H1 (cell line): ENCODE measurements around the gene NDST3. TPM values are rescaled to one million over a fixed set of nuclear protein-coding genes. Genes with fewer than 3 reads are reported as not detected.
A peak's percentile ranks its signal among the peaks of the same experiment; 100 is the strongest.

ENCODE experiments used
- CTCF ChIA-PET: fragments of 300-600 bp; sonication (Branson Sonifier 250); formaldehyde crosslinking; loops from one replicate; lab custom pipeline; 2021; ENCODE audit not compliant: partially characterized antibody; lab: Charles Lee
- POLR2A ChIA-PET: fragments of 300-600 bp; sonication (Branson Sonifier 250); formaldehyde crosslinking; loops from one replicate; lab custom pipeline; 2021; ENCODE audit warnings: inconsistent platforms; ENCODE audit not compliant: partially characterized antibody; lab: Charles Lee
- DNase-seq, 2 experiments: peaks; one replicate each; pipeline versions ENCODE4 v3.0.0 to v3.0.0-alpha.2; 2010 to 2022; ENCODE audit warnings: low spot score in 2 of 2, low read depth in 1 of 2, mixed read lengths in 1 of 2
- FAIRE-seq: peaks from 2 replicates; lab custom pipeline; 2011; peaks lifted over from hg19 to GRCh38; lab: Jason Lieb, UNC
- H2AFZ ChIP-seq: 2 replicates; pipeline ENCODE4 v1.8.1; 2012; ENCODE audit warnings: low read length, inconsistent platforms
- H2AK5ac ChIP-seq: 2 replicates; pipeline ENCODE4 v1.6.1; 2013; ENCODE audit warnings: low read depth, low read length
- H2BK120ac ChIP-seq: replicated peaks from 2 replicates; pipeline ENCODE3; 2013; ENCODE audit warnings: low read depth, low read length, inconsistent platforms
- H2BK12ac ChIP-seq: 2 replicates; pipeline ENCODE4 v1.6.1; 2013; ENCODE audit warnings: low read depth, low read length
- H2BK15ac ChIP-seq: 2 replicates; pipeline ENCODE4 v1.6.1; 2013; ENCODE audit warnings: low read length
- H2BK20ac ChIP-seq: 2 replicates; pipeline ENCODE4 v1.6.1; 2013; ENCODE audit warnings: low read length
- H2BK5ac ChIP-seq: 2 replicates; pipeline ENCODE4 v1.6.1; 2013; ENCODE audit warnings: low read depth, low read length
- H3K14ac ChIP-seq: 2 replicates; pipeline ENCODE4 v1.6.1; 2013; ENCODE audit warnings: inconsistent platforms; ENCODE audit not compliant: insufficient read length
- H3K18ac ChIP-seq: 2 replicates; pipeline ENCODE4 v1.6.1; 2013; ENCODE audit warnings: low read length; ENCODE audit errors: extremely low read depth
- H3K23ac ChIP-seq: 2 replicates; pipeline ENCODE4 v1.6.1; 2013; ENCODE audit warnings: inconsistent platforms; ENCODE audit not compliant: insufficient read length
- H3K23me2 ChIP-seq: 2 replicates; pipeline ENCODE4 v1.6.1; 2013; ENCODE audit warnings: low read depth, low read length
- H3K27ac ChIP-seq: 2 replicates; pipeline ENCODE4 v1.6.1; 2011; ENCODE audit warnings: low read depth, low read length, inconsistent platforms
- H3K27me3 ChIP-seq, 4 experiments: replicated peaks in 1 of 4; 1 replicate in 1 of 4; 2 replicates in 3 of 4; pipeline versions ENCODE4 v1.6.1 to v1.8.1; 2011 to 2013; ENCODE audit warnings: low read length in 3 of 4, mild to moderate bottlenecking in 3 of 4, inconsistent platforms in 2 of 4, mixed read lengths in 2 of 4, moderate library complexity in 1 of 4; ENCODE audit not compliant: control insufficient read depth in 3 of 4, insufficient read depth in 3 of 4; ENCODE audit errors: extremely low read depth in 1 of 4
- H3K36me3 ChIP-seq, 4 experiments: 2 replicates each; pipeline versions ENCODE4 v1.6.1 to v1.8.1; 2011 to 2013; ENCODE audit warnings: mild to moderate bottlenecking in 4 of 4, low read length in 3 of 4, moderate library complexity in 2 of 4, control low read depth in 1 of 4, inconsistent platforms in 1 of 4; ENCODE audit not compliant: insufficient read depth in 4 of 4, control insufficient read depth in 2 of 4
- H3K4ac ChIP-seq: replicated peaks from 2 replicates; pipeline ENCODE3; 2013; ENCODE audit warnings: low read length, low read depth, mixed read lengths, inconsistent platforms; ENCODE audit not compliant: insufficient read length
- H3K4me1 ChIP-seq, 4 experiments: replicated peaks in 1 of 4; 1 replicate in 1 of 4; 2 replicates in 3 of 4; pipeline versions ENCODE4 v1.6.1 to v1.8.1; 2011 to 2013; ENCODE audit warnings: low read length in 3 of 4, inconsistent platforms in 2 of 4, mixed read lengths in 1 of 4; ENCODE audit not compliant: insufficient read depth in 4 of 4, control insufficient read depth in 3 of 4
- H3K4me2 ChIP-seq, 2 experiments: 2 replicates each; pipeline versions ENCODE4 v1.6.1 to v1.8.1; 2011 to 2013; ENCODE audit warnings: low read depth in 2 of 2, low read length in 2 of 2, control low read depth in 1 of 2, inconsistent platforms in 1 of 2, mild to moderate bottlenecking in 1 of 2; ENCODE audit not compliant: insufficient read depth in 1 of 2
- H3K4me3 ChIP-seq, 4 experiments: fragments of 200-600, 300-600 bp in 1 of 4; sonication (generic), shearing (Covaris generic), sonication (Bioruptor Twin) in 1 of 4; 2 replicates each; pipeline versions ENCODE4 v1.5.1 to v1.8.1; 2011 to 2016; ENCODE audit warnings: low read length in 4 of 4, low read depth in 3 of 4, control low read depth in 2 of 4, inconsistent platforms in 2 of 4, mild to moderate bottlenecking in 2 of 4, mixed read lengths in 1 of 4, moderate library complexity in 1 of 4; ENCODE audit not compliant: insufficient read depth in 2 of 4; ENCODE audit errors: extremely low read depth in 1 of 4
- H3K56ac ChIP-seq: replicated peaks from 2 replicates; pipeline ENCODE3; 2013; ENCODE audit warnings: low read depth, mild to moderate bottlenecking, mixed read lengths, low read length, inconsistent platforms; ENCODE audit not compliant: insufficient read length
- H3K79me1 ChIP-seq: 2 replicates; pipeline ENCODE4 v1.6.1; 2013; ENCODE audit warnings: low read depth, low read length, control low read depth
- H3K79me2 ChIP-seq, 2 experiments: 2 replicates each; pipeline versions ENCODE4 v1.6.1 to v1.8.1; 2012 to 2013; ENCODE audit warnings: low read length in 2 of 2, mild to moderate bottlenecking in 2 of 2, inconsistent platforms in 1 of 2; ENCODE audit not compliant: insufficient read depth in 2 of 2, control insufficient read depth in 1 of 2
- H3K9ac ChIP-seq, 4 experiments: replicated peaks in 1 of 4; 1 replicate in 1 of 4; 2 replicates in 3 of 4; pipeline versions ENCODE4 v1.6.1 to v1.8.1; 2011 to 2013; ENCODE audit warnings: low read depth in 3 of 4, low read length in 3 of 4, control low read depth in 2 of 4, mild to moderate bottlenecking in 2 of 4, moderate library complexity in 2 of 4, inconsistent platforms in 1 of 4; ENCODE audit errors: extremely low read depth in 1 of 4
- H3K9me3 ChIP-seq, 2 experiments: 2 replicates each; pipeline versions ENCODE4 v1.6.1 to v1.8.1; 2012 to 2013; ENCODE audit warnings: mild to moderate bottlenecking in 2 of 2, moderate library complexity in 2 of 2, control low read depth in 1 of 2, inconsistent platforms in 1 of 2, low read depth in 1 of 2, low read length in 1 of 2, mixed read lengths in 1 of 2; ENCODE audit not compliant: insufficient read depth in 2 of 2
- H4K20me1 ChIP-seq, 2 experiments: replicated peaks in 1 of 2; 2 replicates each; pipeline versions ENCODE3 to v1.8.1; 2011 to 2013; ENCODE audit warnings: inconsistent platforms in 2 of 2, low read length in 2 of 2, mild to moderate bottlenecking in 1 of 2; ENCODE audit not compliant: insufficient read depth in 2 of 2, control insufficient read depth in 1 of 2
- H4K5ac ChIP-seq: 2 replicates; pipeline ENCODE4 v1.6.1; 2013; ENCODE audit warnings: low read length, low read depth, mixed read lengths, inconsistent platforms; ENCODE audit not compliant: insufficient read length
- H4K8ac ChIP-seq: 2 replicates; pipeline ENCODE4 v1.8.0; 2013; ENCODE audit warnings: mild to moderate bottlenecking, moderate library complexity, low read length, inconsistent platforms; ENCODE audit not compliant: insufficient read depth; ENCODE audit errors: extremely low read depth
- H4K91ac ChIP-seq: replicated peaks from 2 replicates; pipeline ENCODE3; 2013; ENCODE audit warnings: low read length, mixed read lengths, inconsistent platforms; ENCODE audit not compliant: insufficient read length
- POLR2AphosphoS5 ChIP-seq: IDR thresholded peaks from 2 replicates; pipeline ENCODE4 v1.6.1; 2011; ENCODE audit warnings: low read depth, low read length
- WGBS, 2 experiments: shearing (Covaris generic) in 1 of 2; methylation state at CpG; one replicate each; pipeline versions ENCODE4 v1.1.6 to v1.1.7; 2013 to 2015; ENCODE audit warnings: low lambda C conversion rate in 2 of 2, mixed read lengths in 2 of 2, inconsistent platforms in 1 of 2, low coverage in 1 of 2, missing lambda C conversion rate in 1 of 2; ENCODE audit not compliant: insufficient replicate concordance in 2 of 2, insufficient coverage in 1 of 2, insufficient read length in 1 of 2; ENCODE audit errors: extremely low coverage in 1 of 2, missing lambda C conversion rate in 1 of 2; 5-methylcytosine and 5-hydroxymethylcytosine counted together
- polyA plus RNA-seq, 7 experiments: library from polyadenylated mRNA; depleted of rRNA in 3 of 7; stranded (reverse) in 5 of 7; unstranded in 2 of 7; fragments of >200 nt in 5 of 7; fragments of 200-250 nt in 2 of 7; gene quantifications; 1 replicate in 5 of 7; 2 replicates in 1 of 7; 4 replicates in 1 of 7; pipeline versions ENCODE4 v1.2.1 to v1.2.3, GENCODE V29; 2011 to 2013; ENCODE audit warnings: missing spikeins in 2 of 7, mixed read lengths in 2 of 7
- total RNA-seq: library from RNA; stranded (reverse); fragmentation: NEBNext Ultra II Directional; extraction: Animal tissue kit (Norgen Biotek cat#: 25700); gene quantifications from 2 replicates; pipeline ENCODE4 v1.2.1, GENCODE V29; 2021

NDST3 gene
- total and polyA plus RNA-seq, 2 of the 8 experiments (the other 6 are each of a cell fraction or from before 2014, with no cell fraction given), result 0.35 to 0.60 TPM

DNA sequence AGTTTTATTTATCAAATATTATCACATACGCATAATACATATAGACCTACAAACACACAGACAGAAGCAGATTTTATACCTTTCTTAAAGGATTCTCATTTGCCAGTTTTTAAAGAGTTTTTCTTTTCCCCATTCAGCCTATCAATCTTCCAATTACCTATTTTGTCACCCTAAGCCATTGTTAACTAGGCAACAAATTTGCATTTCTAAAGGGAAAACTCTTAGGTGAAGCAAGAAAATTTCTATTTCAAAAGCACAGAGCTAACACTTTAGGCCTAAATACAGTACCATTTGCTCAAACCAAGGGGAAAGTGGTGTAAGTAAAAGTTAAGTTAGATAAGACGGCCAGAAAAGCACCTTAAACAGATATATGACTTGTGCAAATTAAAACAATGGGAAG, 156.6 kb downstream of the NDST3 start:
- 73% methylated on average over 2 of the region's 2 CpGs; no CpG with 5 or more reads in 1 of the 2 experiments for WGBS, 2 experiments
- no peak overlapping the region for H2BK15ac ChIP-seq
- no peak overlapping the region for H4K8ac ChIP-seq
- peaks cover 0 to 4% of the 10 kb centered on the region in 2 experiments; a peak in 1 of 4 replicates for H3K9me3 ChIP-seq
- H2AK5ac ChIP-seq, result no peak overlapping the region
- no peak overlapping the region for H2BK12ac ChIP-seq
- H3K27ac ChIP-seq, result no peak overlapping the region
- peak overlapping the region; percentile 83 for H4K5ac ChIP-seq
- ChIA-PET CTCF (interaction anchor here (0.6 to 1.1 kb wide), 2 partner anchors 11 to 979 kb away, joined by 4 to 5 read pairs; no protein-coding TSS in a partner anchor), POLR2A (no interaction called here)
- H4K91ac ChIP-seq, result no peak overlapping the region
- H3K4me3 ChIP-seq, result peak overlapping the region in 1 of 4 experiments; percentile 31; a peak in 1 of 8 replicates
- H2BK5ac ChIP-seq, result no peak overlapping the region
- no peak overlapping the region for H3K23ac ChIP-seq
- no peak overlapping the region for H3K9ac ChIP-seq
- no peaks in the 10 kb centered on the region for H3K79me1 ChIP-seq
- H3K56ac ChIP-seq, result no peak overlapping the region
- H3K14ac ChIP-seq, result no peak overlapping the region
- peak overlapping the region; percentile 43; the same call in 1 of the 2 replicates for H2AFZ ChIP-seq
- H3K4ac ChIP-seq, result no peak overlapping the region
- no peaks in the 10 kb centered on the region for H3K23me2 ChIP-seq
- H4K20me1 ChIP-seq, result no peaks in the 10 kb centered on the region
- peak overlapping the region in 1 of 2 experiments; percentile 14; a peak in 1 of 4 replicates for H3K4me2 ChIP-seq
- no peaks in the 10 kb centered on the region for H3K27me3 ChIP-seq
- FAIRE-seq (no peak), DNase-seq (no peak)
- H2BK20ac ChIP-seq, result no peak overlapping the region
- H3K79me2 ChIP-seq, result no peaks in the 10 kb centered on the region
- peaks cover 0 to 11% (median 2%) of the 10 kb centered on the region in 4 experiments; a peak in 2 of 7 replicates for H3K4me1 ChIP-seq
- no peaks in the 10 kb centered on the region for H3K36me3 ChIP-seq
- H2BK120ac ChIP-seq, result no peak overlapping the region
- no peak overlapping the region for H3K18ac ChIP-seq
- no peak for TF ChIP-seq POLR2AphosphoS5
